HepG2 (cell line): ENCODE data around the gene TTC4. TPM values are rescaled to one million over a fixed set of nuclear protein-coding genes. Genes with fewer than 3 reads are reported as not detected.

Source experiments
- ELF3 ChIP-seq: IDR thresholded peaks from 2 replicates; pipeline ENCODE4 v1.6.1; 2016; ENCODE audit warnings: missing genetic modification reagents, missing compliant biosample characterization
- ETV6 ChIP-seq: sonication (generic); formaldehyde crosslinking; conservative IDR thresholded peaks from 2 replicates; pipeline ENCODE4 v1.4.0; 2020; ENCODE audit warnings: missing genetic modification reagents
- IKZF4 ChIP-seq: sonication (generic); formaldehyde crosslinking; IDR thresholded peaks from 2 replicates; pipeline ENCODE4 v1.5.1; 2020; ENCODE audit warnings: borderline replicate concordance, mild to moderate bottlenecking, low read depth, missing genetic modification reagents; ENCODE audit errors: not compliant biosample characterization
- PHB2 ChIP-seq: fragments of 450-650 bp; IDR thresholded peaks from 2 replicates; pipeline ENCODE4 v1.6.1; 2018; ENCODE audit not compliant: partially characterized antibody
- RFX5 ChIP-seq: IDR thresholded peaks from 2 replicates; pipeline ENCODE4 v1.6.1; 2011; ENCODE audit warnings: low read depth, low read length, improper control_type of control experiment
- SP4 ChIP-seq: sonication (generic); formaldehyde crosslinking; IDR thresholded peaks from 2 replicates; pipeline ENCODE4 v1.8.1; 2023; ENCODE audit warnings: mild to moderate bottlenecking, missing genetic modification reagents
- TEAD2 ChIP-seq: sonication (generic); formaldehyde crosslinking; IDR thresholded peaks from 2 replicates; pipeline ENCODE4 v1.9.0; 2021; ENCODE audit warnings: missing genetic modification reagents
- ZNF276 ChIP-seq: sonication (generic); formaldehyde crosslinking; IDR thresholded peaks from 2 replicates; pipeline ENCODE4 v1.4.0; 2020; ENCODE audit warnings: mild to moderate bottlenecking, low read depth, missing genetic modification reagents
- ZNF337 ChIP-seq: sonication (generic); formaldehyde crosslinking; IDR thresholded peaks from 2 replicates; pipeline ENCODE4 v1.5.1; 2020; ENCODE audit warnings: missing genetic modification reagents, low read depth, mild to moderate bottlenecking, borderline replicate concordance
- ZNF446 ChIP-seq: sonication (generic); formaldehyde crosslinking; IDR thresholded peaks from 2 replicates; pipeline ENCODE4 v1.5.0; 2020; ENCODE audit warnings: mild to moderate bottlenecking, missing genetic modification reagents
- polyA plus RNA-seq, 8 experiments: library from polyadenylated mRNA; depleted of rRNA in 3 of 8; stranded (reverse) in 7 of 8; unstranded in 1 of 8; fragments of >200 nt; fragmentation: Illumina TruSeq in 4 of 8; extraction: Trizol in 4 of 8; gene quantifications; 2 replicates each; pipeline versions ENCODE4 v1.2.1 to v1.2.3, GENCODE V29; 2011 to 2016; ENCODE audit warnings: low read depth in 4 of 8, missing spikeins in 1 of 8, mixed read lengths in 1 of 8; ENCODE audit not compliant: insufficient read depth in 1 of 8
- total RNA-seq, 5 experiments: library from RNA; depleted of rRNA; stranded (reverse); fragments of >200 nt; fragmentation: Illumina TruSeq; extraction: Trizol; gene quantifications; 2 replicates each; pipeline ENCODE4 v1.2.3, GENCODE V29; 2016; ENCODE audit warnings: low read depth in 1 of 5
- TF ChIP-seq, protein P1 (sequence below): sonication (generic); formaldehyde crosslinking; IDR thresholded peaks from 2 replicates; pipeline ENCODE4 v1.5.1; 2020; ENCODE audit warnings: mild to moderate bottlenecking, missing genetic modification reagents
- TF ChIP-seq, protein P2 (sequence below), 2 experiments: fragments of 450-650 bp in 1 of 2; sonication (generic) in 1 of 2; formaldehyde crosslinking in 1 of 2; IDR thresholded peaks; 2 replicates each; pipeline versions ENCODE4 v1.6.1 to v1.8.0; 2016 to 2022; ENCODE audit warnings: antibody characterized with exemption in 1 of 2, mild to moderate bottlenecking in 1 of 2, missing genetic modification reagents in 1 of 2

Gene TTC4
- total and polyA plus RNA-seq, 2 of the 13 experiments (the other 11 are each of a cell fraction or from before 2014, with no cell fraction given) = 13.1 to 24.7 TPM

DNA sequence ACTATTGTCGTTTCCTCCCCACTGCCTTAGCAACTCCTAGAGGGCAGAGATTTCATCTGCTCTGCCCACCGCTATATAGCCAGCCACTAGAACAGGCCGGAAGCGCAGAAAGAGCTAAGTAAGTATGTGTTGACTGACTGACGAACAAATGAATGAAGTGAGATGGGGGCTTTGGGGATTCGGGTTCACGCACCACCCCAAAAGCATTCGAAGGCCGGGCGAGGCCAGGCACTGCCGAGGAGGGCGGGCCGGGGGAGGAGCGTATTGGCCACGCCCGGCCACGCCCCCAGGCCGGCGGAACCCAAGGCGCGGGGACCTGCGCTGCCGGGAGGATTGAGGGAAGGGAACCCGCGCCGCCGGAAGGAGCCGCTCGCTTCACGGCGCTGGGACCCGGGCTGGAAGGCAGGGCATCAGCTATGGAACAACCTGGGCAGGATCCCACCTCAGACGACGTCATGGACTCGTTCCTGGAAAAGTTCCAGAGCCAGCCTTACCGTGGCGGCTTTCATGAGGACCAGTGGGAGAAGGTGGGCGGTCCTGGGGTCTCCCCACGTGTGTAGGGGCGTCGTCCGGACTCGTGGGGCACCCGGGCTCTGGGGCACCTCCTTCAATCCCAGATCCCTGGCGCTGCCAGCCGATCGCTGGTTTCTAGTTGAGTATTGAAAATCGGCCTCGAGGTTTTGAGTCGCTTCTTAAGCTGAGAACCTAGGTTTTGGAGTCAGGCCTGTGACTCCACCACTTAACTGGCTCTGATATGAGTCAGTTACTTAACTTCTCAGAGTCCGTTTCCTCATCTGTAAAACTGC, at the start of gene TTC4 (continued):
- TF ChIP-seq ZNF276 (CRISPR knock-in tag) = no peak
- TF ChIP-seq ZNF337 (CRISPR knock-in tag) = no peak
- TF ChIP-seq, protein P1, sequence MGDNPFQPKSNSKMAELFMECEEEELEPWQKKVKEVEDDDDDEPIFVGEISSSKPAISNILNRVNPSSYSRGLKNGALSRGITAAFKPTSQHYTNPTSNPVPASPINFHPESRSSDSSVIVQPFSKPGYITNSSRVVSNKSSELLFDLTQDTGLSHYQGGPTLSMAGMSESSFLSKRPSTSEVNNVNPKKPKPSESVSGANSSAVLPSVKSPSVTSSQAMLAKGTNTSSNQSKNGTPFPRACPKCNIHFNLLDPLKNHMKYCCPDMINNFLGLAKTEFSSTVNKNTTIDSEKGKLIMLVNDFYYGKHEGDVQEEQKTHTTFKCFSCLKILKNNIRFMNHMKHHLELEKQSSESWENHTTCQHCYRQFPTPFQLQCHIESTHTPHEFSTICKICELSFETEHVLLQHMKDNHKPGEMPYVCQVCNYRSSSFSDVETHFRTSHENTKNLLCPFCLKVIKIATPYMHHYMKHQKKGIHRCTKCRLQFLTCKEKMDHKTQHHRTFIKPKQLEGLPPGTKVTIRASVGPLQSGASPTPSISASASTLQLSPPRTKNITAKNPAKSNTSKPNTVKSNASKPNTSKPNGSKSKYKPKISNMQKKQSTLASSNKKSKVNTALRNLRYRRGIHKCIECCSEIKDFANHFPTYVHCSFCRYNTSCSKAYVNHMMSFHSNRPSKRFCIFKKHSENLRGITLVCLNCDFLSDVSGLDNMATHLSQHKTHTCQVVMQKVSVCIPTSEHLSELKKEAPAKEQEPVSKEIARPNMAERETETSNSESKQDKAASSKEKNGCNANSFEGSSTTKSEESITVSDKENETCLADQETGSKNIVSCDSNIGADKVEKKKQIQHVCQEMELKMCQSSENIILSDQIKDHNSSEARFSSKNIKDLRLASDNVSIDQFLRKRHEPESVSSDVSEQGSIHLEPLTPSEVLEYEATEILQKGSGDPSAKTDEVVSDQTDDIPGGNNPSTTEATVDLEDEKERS (CRISPR knock-in tag) = no peak
- 0 out of 2 replicates have a peak, but pooled peaks have one; percentile 53 for TF ChIP-seq ETV6 (CRISPR knock-in tag)
- TF ChIP-seq ELF3 (CRISPR knock-in tag) = peak; percentile 65; the same call in 1 of the 2 replicates
- TF ChIP-seq IKZF4 (CRISPR knock-in tag) = peak; percentile 61
- no peak for TF ChIP-seq TEAD2
- no peak for TF ChIP-seq RFX5
- no peak for TF ChIP-seq PHB2
- TF ChIP-seq, protein P2, sequence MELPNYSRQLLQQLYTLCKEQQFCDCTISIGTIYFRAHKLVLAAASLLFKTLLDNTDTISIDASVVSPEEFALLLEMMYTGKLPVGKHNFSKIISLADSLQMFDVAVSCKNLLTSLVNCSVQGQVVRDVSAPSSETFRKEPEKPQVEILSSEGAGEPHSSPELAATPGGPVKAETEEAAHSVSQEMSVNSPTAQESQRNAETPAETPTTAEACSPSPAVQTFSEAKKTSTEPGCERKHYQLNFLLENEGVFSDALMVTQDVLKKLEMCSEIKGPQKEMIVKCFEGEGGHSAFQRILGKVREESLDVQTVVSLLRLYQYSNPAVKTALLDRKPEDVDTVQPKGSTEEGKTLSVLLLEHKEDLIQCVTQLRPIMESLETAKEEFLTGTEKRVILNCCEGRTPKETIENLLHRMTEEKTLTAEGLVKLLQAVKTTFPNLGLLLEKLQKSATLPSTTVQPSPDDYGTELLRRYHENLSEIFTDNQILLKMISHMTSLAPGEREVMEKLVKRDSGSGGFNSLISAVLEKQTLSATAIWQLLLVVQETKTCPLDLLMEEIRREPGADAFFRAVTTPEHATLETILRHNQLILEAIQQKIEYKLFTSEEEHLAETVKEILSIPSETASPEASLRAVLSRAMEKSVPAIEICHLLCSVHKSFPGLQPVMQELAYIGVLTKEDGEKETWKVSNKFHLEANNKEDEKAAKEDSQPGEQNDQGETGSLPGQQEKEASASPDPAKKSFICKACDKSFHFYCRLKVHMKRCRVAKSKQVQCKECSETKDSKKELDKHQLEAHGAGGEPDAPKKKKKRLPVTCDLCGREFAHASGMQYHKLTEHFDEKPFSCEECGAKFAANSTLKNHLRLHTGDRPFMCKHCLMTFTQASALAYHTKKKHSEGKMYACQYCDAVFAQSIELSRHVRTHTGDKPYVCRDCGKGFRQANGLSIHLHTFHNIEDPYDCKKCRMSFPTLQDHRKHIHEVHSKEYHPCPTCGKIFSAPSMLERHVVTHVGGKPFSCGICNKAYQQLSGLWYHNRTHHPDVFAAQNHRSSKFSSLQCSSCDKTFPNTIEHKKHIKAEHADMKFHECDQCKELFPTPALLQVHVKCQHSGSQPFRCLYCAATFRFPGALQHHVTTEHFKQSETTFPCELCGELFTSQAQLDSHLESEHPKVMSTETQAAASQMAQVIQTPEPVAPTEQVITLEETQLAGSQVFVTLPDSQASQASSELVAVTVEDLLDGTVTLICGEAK (IDR thresholded peaks at IDR 0.05) = peak; percentile 84
- TF ChIP-seq, protein P2 (CRISPR knock-in tag; IDR thresholded peaks at IDR 0.05) = peak; percentile 66; the same call in 1 of the 2 replicates
- TF ChIP-seq SP4 (CRISPR knock-in tag) = peak; percentile 100
- no peak for TF ChIP-seq ZNF446 (CRISPR knock-in tag)
